ENCODE measurements around the gene TMEM218. TPM values are rescaled to one million over a fixed set of nuclear protein-coding genes. Genes with fewer than 3 reads are reported as not detected.
"Not testable (repeated sequence)": the region's sequence is repeated elsewhere in the genome, so short reads cannot be mapped to it uniquely, and the experiment has no call there.

Gene TMEM218
- total RNA-seq, 1 donor from 2014 or later = 23.1 TPM

GRCh38 chr11:125090151-125090550 lies 21.3 kb downstream of the TMEM218 start:
- DNase-seq = not testable (repeated sequence)

- not testable (repeated sequence) for DNase-seq
Observed at GRCh38 chr11:125089481-125089880, 21.9 kb downstream of the TMEM218 start.

GRCh38 chr11:125088576-125089455 lies 22.6 kb downstream of the TMEM218 start:
- no peak for DNase-seq

- no peak for DNase-seq
Observed at GRCh38 chr11:125088123-125088522, 23.3 kb downstream of the TMEM218 start.

GRCh38 chr11:125086633-125087296 lies 24.7 kb downstream of the TMEM218 start:
- no peak for DNase-seq

- no peak for DNase-seq
Observed at GRCh38 chr11:125085301-125086081, 25.9 kb downstream of the TMEM218 start.

- no peak for DNase-seq
Observed at GRCh38 chr11:125084761-125085231, 26.6 kb downstream of the TMEM218 start.

GRCh38 chr11:125084057-125084416 lies 27.4 kb downstream of the TMEM218 start:
- DNase-seq = no peak

- DNase-seq = no peak
Observed at GRCh38 chr11:125083312-125084056, 27.9 kb downstream of the TMEM218 start.

GRCh38 chr11:125082611-125083311 lies 28.7 kb downstream of the TMEM218 start:
- no peak for DNase-seq

- DNase-seq = no peak
Observed at GRCh38 chr11:125082040-125082439, 29.4 kb downstream of the TMEM218 start.

- DNase-seq = no peak
Observed at GRCh38 chr11:125081098-125081798, 30.2 kb downstream of the TMEM218 start.

- no peak for DNase-seq
Observed at GRCh38 chr11:125080531-125080911, 30.9 kb downstream of the TMEM218 start.

- DNase-seq = no peak
Observed at GRCh38 chr11:125079878-125080530, 31.4 kb downstream of the TMEM218 start.

- no peak for DNase-seq
Observed at GRCh38 chr11:125079151-125079877, 32.1 kb downstream of the TMEM218 start.

- no peak for DNase-seq
Observed at GRCh38 chr11:125078516-125079140, 32.8 kb downstream of the TMEM218 start.

GRCh38 chr11:125078016-125078415 lies 33.4 kb downstream of the TMEM218 start:
- no peak for DNase-seq

- DNase-seq = no peak
Observed at GRCh38 chr11:125076378-125076945, 35.0 kb downstream of the TMEM218 start.
